G401.6 (cell line): ENCODE data around the gene XRN1.
"Not testable (repeated sequence)": the region's sequence is repeated elsewhere in the genome, so short reads cannot be mapped to it uniquely, and the experiment has no call there.

Experiments used
- FAIRE-seq: peaks from 2 replicates; lab custom pipeline; 2012; peaks lifted over from hg19 to GRCh38; lab: Jason Lieb, UNC

Gene XRN1

GRCh38 chr3:142337994-142338393 lies 109.8 kb downstream of the XRN1 start:
- FAIRE-seq, result no peak

- FAIRE-seq, result no peak
Observed at GRCh38 chr3:142332390-142332789, 115.4 kb downstream of the XRN1 start.

- FAIRE-seq, result not testable (repeated sequence)
Observed at GRCh38 chr3:142324275-142324953, 123.4 kb downstream of the XRN1 start.

- FAIRE-seq, result no peak
Observed at GRCh38 chr3:142319912-142320311, 127.9 kb downstream of the XRN1 start.

GRCh38 chr3:142319094-142319493 lies 128.7 kb downstream of the XRN1 start:
- FAIRE-seq, result peak; percentile 8

GRCh38 chr3:142318331-142318730 lies 129.5 kb downstream of the XRN1 start:
- no peak for FAIRE-seq

- FAIRE-seq, result not testable (repeated sequence)
Observed at GRCh38 chr3:142315978-142316388, 131.9 kb downstream of the XRN1 start.

- no peak for FAIRE-seq
Observed at GRCh38 chr3:142315083-142315482, 132.8 kb downstream of the XRN1 start.

- peak; percentile 19 for FAIRE-seq
Observed at GRCh38 chr3:142310439-142310838, 137.4 kb downstream of the XRN1 start.

- FAIRE-seq, result not testable (repeated sequence)
Observed at GRCh38 chr3:142302847-142303246, 145.0 kb downstream of the XRN1 start.

GRCh38 chr3:142298626-142299025 lies 149.2 kb downstream of the XRN1 start:
- FAIRE-seq, result no peak

- no peak for FAIRE-seq
Observed at GRCh38 chr3:142296507-142296906, 151.3 kb downstream of the XRN1 start.

- FAIRE-seq, result no peak
Observed at GRCh38 chr3:142287866-142288638, 159.8 kb downstream of the XRN1 start.

- FAIRE-seq, result no peak
Observed at GRCh38 chr3:142285083-142285517, 162.7 kb downstream of the XRN1 start.

GRCh38 chr3:142282503-142282902 lies 165.3 kb downstream of the XRN1 start:
- FAIRE-seq, result no peak

- no peak for FAIRE-seq
Observed at GRCh38 chr3:142281474-142281873, 166.4 kb downstream of the XRN1 start.

- FAIRE-seq, result peak; percentile 86
Observed at GRCh38 chr3:142279965-142280590, 167.8 kb downstream of the XRN1 start.

- no peak for FAIRE-seq
Observed at GRCh38 chr3:142278451-142278850, 169.4 kb downstream of the XRN1 start.

- FAIRE-seq, result no peak
Observed at GRCh38 chr3:142276781-142277180, 171.1 kb downstream of the XRN1 start.

GRCh38 chr3:142275856-142276255 lies 172.0 kb downstream of the XRN1 start:
- FAIRE-seq, result no peak

- no peak for FAIRE-seq
Observed at GRCh38 chr3:142274908-142275307, 172.9 kb downstream of the XRN1 start.

GRCh38 chr3:142273501-142273900 lies 174.3 kb downstream of the XRN1 start:
- no peak for FAIRE-seq

- no peak for FAIRE-seq
Observed at GRCh38 chr3:142272200-142272891, 175.5 kb downstream of the XRN1 start.
